Hematopoietic multipotent progenitor cell treated with erythropoietin and hydrocortisone succinate and interleukin-3 and kit ligand, for 8 days (in vitro differentiated cells): ENCODE results near the gene MALL.
"Not testable (repeated sequence)": the region's sequence is repeated elsewhere in the genome, so short reads cannot be mapped to it uniquely, and the experiment has no call there.

ENCODE experiments used
- DNase-seq: peaks from one replicate; pipeline ENCODE4 v3.0.0-alpha.2; 2015

The MALL gene

GRCh38 chr2:110049769-110050168 lies 65.9 kb downstream of the MALL start:
- DNase-seq, result not testable (repeated sequence)

DNA sequence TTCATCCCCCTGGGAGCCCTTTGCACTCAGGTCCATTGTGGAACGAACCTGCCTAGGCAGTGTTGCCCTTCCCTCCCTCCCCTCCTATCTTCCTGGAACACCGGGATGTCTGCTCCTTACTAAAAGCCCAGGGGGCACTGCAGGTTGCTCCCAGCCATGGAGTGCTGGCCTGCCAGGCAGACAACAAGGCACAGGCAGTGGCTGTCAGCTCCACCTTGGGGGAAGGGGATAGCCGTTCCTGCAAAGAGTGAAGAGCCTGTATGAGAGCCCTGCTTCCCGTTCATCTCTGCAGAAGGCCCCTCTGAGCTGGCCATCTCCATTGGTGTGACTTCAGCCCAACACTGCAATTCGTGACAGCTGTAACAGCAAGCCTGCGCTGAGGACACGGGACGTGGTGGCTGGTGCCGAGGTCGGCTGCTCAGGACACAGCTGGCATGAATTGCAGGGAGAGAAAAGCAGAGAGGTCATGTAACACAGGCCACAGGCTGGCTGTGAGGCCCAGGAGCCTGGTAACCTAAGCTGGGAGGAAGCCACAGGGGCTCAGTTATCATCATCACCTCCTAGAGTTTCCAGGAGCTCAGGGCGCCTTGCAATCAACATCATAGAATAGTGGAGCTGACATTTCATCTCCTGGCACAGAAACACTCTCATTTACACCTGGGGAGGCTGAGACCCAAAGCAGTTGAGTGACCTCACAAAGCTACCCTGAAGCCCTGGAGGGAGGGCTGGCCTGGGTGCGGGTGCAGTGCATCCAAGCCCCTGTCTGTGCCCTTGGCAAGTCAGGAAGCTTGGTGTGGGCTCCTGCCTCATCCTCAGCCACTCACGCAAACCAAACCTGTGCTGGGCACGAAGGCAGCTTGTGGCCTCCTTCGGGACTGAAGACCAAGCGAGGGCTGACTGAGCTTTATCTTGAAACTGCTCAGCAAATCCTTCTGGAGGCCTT lies 67.1 kb downstream of the MALL start:
- not testable (repeated sequence) for DNase-seq

DNA sequence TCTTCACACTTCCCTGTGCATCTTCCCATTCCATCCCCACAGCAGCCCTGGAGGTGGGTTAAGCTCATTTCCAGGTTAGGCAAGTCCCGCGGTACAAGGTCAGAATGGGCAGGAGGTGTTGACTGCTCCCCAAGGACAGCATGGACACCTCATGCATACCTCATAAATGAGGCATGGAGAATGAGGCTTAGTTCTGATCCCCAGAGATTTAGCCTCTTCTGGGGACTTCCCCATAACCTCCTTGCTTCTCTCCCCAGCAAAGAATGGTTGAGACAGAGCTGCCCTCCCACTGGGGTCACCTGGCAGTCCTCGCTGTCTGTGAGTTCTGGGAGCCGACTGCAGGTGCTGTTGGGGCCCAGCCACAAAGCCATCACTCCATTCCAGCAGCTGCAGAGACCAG lies 68.4 kb downstream of the MALL start:
- not testable (repeated sequence) for DNase-seq

DNA sequence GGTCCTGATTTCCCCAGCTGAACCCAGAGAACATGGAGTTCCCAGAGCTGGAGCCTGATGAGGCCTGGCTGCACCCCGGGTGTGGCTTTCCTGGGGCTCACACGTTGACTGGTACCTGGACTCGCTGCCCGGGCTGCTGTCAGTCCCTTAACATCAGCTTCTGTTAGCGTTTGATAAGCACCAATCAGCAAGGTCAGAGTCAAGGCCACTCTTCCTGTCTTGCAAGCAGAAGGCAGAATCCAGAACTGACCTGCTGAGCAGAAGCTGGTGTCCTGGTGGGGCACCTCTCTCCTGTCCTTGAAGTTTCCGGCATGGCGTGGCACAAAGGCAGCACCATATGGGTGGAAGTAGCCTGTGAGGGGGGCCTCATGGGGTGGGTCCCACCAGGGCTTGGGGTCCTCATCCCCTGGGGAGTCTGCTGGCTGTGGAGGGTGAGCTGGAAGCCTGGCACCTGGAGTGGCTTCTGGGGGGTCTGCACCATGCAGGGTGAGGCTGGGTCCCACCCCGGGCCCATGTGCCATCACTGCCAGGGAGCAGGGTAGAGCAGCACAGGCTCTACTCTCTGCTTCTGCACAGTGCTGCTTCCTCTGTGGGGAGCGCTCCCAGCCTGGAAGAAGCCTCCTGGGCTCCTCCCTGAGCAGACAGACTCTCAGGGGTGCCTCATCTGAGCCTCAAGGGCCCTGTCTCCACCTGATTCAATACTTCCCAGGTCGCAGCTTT lies 73.5 kb downstream of the MALL start:
- DNase-seq, result not testable (repeated sequence)

- not testable (repeated sequence) for DNase-seq
Observed at GRCh38 chr2:110037336-110037735, 78.3 kb downstream of the MALL start.

DNA sequence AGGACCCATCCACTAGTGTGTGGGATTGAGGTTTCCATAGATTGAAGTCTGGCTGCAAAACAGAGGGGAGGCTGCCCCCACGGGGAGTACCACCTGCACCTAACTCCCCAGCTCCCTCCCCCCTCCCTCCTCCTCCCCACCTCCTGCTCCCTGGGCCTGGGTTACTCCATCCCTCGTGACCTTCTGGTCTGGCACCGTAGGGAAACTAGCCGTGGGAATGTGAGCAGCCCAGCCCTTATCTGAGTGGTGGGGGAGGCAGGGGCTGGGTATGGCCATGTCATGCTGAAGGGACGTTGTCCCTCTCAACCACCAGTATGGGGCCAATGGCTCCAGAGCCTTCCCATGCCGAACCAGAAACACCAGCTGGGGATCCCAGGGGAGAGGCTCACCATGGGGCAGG lies 80.2 kb downstream of the MALL start:
- not testable (repeated sequence) for DNase-seq

DNA sequence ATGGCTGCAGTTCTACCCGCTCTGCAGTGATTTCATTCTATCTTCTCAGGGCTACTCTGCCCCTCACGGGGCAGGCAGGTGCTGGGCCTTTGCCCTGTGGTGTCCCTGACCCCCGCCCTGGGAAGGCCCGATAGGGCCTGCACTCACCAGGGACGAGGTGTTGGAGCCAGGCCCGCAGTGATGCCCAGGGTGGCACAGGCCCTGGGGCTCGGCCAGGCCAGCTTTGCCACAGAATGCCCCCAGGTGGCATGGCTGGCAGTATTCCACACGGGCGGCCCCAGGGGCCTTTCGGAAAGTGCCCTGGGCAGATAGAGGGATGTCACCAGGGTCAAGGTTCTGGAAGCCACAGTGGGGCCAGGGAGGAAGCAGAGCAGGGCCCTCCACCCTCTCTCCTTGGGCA lies 80.7 kb downstream of the MALL start:
- DNase-seq, result not testable (repeated sequence)
